OCI-LY3 (cell line): Measurements from ENCODE around the gene CAP2.

ENCODE experiments used
- CTCF ChIP-seq: fragments of 200-600, 300-600 bp; sonication (generic); IDR thresholded peaks from 2 replicates; pipeline ENCODE4 v1.5.1; 2014; ENCODE audit warnings: antibody characterized with exemption, low read length, low read depth
- EZH2phosphoT487 ChIP-seq: fragments of 200-600 bp; shearing (Covaris generic); IDR thresholded peaks from 2 replicates; pipeline ENCODE4 v1.6.1; 2018; ENCODE audit warnings: antibody characterized with exemption, mixed run types, low read depth

- no peak for TF ChIP-seq CTCF
- no peak for TF ChIP-seq EZH2phosphoT487
Observed at GRCh38 chr6:17519120-17519519, 125.7 kb downstream of the CAP2 start.
